ENCODE results near the gene CPNE7.

The CPNE7 gene

DNA sequence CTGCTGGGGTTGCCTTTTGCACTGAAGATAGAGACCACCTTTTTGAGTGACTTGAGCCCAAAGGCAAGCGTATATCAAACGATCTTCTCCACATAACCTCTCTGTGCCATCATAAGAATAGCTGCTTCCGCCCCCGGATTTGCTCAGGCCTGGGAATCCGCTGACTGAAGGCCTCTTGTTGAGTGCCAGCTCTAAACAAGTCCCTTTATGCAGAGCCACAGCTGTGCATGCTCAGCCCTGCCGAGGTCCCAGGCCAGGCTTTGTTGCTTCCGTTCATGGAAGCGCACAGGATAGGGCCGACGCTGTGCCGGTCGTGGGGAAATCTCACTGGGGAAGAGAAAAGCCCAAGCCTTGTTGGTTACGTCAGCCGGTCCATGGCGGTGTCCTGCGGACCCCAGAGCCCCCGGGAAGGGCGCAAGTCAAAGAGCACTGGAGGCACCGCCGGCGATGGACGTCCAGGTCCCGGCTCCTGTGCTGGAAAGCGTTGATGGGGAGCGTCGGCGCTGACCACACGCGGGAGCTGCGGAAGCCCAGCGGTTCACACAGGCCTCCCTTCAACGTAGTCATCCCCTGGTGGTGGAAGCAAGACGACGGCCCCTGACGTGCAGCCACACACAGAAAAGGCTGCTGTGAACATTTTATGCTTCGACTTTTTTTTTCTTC lies 38.5 kb upstream of the CPNE7 start:
- no peak overlapping the region for H3K4me3 ChIP-seq (replicated peaks in 1 of 2; ENCODE audit: low read depth in 2 of 2, low read length in 2 of 2)
- no peak for DNase-seq (ENCODE audit: low read depth in 2 of 2)
- TF ChIP-seq, protein P1, sequence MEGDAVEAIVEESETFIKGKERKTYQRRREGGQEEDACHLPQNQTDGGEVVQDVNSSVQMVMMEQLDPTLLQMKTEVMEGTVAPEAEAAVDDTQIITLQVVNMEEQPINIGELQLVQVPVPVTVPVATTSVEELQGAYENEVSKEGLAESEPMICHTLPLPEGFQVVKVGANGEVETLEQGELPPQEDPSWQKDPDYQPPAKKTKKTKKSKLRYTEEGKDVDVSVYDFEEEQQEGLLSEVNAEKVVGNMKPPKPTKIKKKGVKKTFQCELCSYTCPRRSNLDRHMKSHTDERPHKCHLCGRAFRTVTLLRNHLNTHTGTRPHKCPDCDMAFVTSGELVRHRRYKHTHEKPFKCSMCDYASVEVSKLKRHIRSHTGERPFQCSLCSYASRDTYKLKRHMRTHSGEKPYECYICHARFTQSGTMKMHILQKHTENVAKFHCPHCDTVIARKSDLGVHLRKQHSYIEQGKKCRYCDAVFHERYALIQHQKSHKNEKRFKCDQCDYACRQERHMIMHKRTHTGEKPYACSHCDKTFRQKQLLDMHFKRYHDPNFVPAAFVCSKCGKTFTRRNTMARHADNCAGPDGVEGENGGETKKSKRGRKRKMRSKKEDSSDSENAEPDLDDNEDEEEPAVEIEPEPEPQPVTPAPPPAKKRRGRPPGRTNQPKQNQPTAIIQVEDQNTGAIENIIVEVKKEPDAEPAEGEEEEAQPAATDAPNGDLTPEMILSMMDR (IDR thresholded peaks at IDR 0.05; ENCODE audit: low read depth, low read length), result no peak

DNA sequence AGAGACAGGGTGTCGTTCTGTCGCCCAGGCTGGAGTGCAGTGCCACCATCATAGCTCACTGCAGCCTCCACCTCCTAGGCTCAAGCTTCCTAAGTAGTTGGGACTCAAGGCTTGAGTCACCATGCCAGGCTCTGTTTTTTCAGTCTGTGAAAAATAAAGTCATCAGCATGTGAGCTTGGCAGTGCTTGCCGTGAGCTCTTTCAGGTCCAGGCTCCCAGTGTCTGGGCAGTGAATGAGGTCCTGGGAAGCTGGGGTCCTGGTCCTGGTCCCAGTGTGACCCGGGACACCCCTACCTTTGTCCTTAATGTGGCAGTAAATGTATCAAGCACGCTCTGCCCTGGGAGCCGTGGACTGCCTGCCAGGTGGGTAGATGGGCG lies 38.0 kb upstream of the CPNE7 start:
- no peak for DNase-seq (ENCODE audit: low read depth in 2 of 2)
- H3K4me3 ChIP-seq (replicated peaks in 1 of 2; ENCODE audit: low read depth in 2 of 2, low read length in 2 of 2), result no peak overlapping the region
- TF ChIP-seq, protein P1 (IDR thresholded peaks at IDR 0.05; ENCODE audit: low read depth, low read length), result no peak

DNA sequence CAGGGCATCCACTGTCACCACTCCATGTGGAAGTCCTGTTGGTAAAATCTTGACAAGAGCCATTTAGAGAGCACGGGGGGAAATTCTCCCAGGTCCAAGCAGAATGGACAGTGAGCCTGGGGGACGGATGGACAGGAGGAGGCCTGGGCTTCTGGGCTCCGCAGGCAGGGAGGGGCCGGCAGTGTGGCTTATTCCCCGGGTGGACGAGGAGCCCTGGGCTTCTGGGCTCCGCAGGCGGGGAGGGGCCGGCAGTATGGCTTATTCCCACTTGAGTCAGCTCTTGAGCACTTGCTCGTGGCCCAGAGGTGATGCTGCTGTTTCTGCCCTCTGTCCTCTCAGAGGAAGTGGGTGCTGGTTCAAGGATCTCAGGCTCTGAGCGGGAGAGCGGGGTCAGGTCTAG lies 37.3 kb upstream of the CPNE7 start:
- DNase-seq (ENCODE audit: low read depth in 2 of 2), result no peak

DNA sequence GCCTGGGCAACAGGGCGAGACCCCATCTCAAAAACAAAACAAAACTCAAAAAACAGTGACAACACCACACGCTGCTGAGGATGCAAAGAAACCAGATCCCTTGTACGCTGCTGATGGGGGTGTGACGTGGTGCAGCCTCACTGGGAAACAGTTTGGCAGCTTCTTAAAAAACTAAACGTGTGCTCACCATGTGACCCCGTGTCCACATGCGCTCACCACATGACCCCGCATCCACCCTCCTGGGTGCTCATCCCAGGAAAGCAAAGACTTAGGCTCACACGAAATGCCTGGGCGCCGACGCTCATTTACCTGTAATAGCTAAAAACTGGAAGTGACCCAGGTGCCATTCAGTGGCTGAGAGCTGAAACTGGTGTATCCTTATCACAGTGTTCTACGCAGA lies 35.0 kb upstream of the CPNE7 start:
- TF ChIP-seq, protein P1 (IDR thresholded peaks at IDR 0.05; ENCODE audit: low read depth, low read length), result no peak
- DNase-seq (ENCODE audit: low read depth in 2 of 2), result no peak
- H3K4me3 ChIP-seq (replicated peaks in 1 of 2; ENCODE audit: low read depth in 2 of 2, low read length in 2 of 2), result no peak overlapping the region

More for the DNA sequence above, 37.3 kb upstream of the CPNE7 start:
- TF ChIP-seq, protein P1 (IDR thresholded peaks at IDR 0.05; ENCODE audit: low read depth, low read length), result no peak
- H3K4me3 ChIP-seq (replicated peaks in 1 of 2; ENCODE audit: low read depth in 2 of 2, low read length in 2 of 2), result no peak overlapping the region

DNA sequence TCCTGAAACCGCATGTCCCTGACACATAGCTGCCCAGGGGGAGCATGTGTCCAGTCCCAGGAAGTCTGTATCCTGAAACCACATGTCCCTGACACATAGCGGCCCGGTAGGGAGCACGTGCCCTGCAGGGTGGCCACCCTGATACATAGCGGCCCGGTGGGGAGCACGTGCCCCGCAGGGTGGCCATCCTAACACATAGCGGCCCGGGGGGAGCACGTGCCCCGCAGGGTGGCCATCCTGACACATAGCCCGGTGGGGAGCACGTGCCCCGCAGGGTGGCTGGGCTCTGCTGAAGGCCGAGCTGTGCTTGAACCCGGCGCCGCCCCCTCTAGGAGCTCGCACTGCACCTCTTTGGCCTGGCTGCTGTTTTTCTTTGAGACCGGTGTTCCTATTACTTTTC lies 33.8 kb upstream of the CPNE7 start:
- DNase-seq (ENCODE audit: low read depth in 2 of 2), result no peak
- TF ChIP-seq, protein P1 (IDR thresholded peaks at IDR 0.05; ENCODE audit: low read depth, low read length), result no peak
- H3K4me3 ChIP-seq (replicated peaks in 1 of 2; ENCODE audit: low read depth in 2 of 2, low read length in 2 of 2), result no peak overlapping the region

DNA sequence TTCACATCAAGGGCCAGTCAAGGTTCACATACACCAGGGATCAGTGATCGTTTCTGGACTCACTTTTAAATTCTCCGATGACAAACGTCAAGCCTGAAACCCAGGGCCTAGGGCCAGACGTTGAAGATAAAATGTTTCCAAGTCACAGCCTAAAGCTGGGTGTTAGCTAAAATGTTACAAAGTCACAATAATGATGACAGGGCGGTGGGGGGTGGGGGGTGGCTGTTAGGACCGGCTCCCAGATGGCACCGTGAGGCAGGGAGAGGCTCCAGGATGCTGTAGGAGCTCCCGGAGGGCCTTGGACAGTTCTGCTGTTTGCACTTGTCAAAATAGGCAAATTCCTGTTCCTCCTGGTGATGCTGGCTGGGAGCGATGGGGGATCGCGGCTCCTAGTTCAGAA lies 31.4 kb upstream of the CPNE7 start:
- TF ChIP-seq, protein P1 (IDR thresholded peaks at IDR 0.05; ENCODE audit: low read depth, low read length), result no peak
- no peak for DNase-seq (ENCODE audit: low read depth in 2 of 2)
- H3K4me3 ChIP-seq (replicated peaks in 1 of 2; ENCODE audit: low read depth in 2 of 2, low read length in 2 of 2), result no peak overlapping the region

DNA sequence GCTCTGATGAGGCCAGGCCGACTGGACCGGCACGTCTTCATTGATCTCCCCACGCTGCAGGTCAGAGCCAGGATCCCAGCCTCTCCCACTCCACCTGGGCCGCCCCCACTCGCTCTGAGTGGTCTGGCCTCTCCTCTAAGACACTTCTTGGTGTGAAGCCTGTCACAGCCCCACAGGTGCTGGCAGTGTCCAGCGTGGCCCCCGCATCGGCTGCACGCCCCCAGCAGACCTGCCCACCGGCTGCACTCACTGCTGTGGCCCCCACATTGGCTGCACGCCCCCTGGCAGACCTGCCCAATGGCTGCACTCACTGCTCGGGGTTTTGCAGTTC lies 30.9 kb upstream of the CPNE7 start:
- H3K4me3 ChIP-seq (replicated peaks in 1 of 2; ENCODE audit: low read depth in 2 of 2, low read length in 2 of 2), result no peak overlapping the region
- TF ChIP-seq, protein P1 (IDR thresholded peaks at IDR 0.05; ENCODE audit: low read depth, low read length), result no peak

More for the DNA sequence above, 30.9 kb upstream of the CPNE7 start:
- DNase-seq (ENCODE audit: low read depth in 2 of 2), result no peak
